GM18498 (cell line): ENCODE results near the gene PLPP4.

ENCODE experiments used
- ATAC-seq: cut with Tn5 transposase; IDR thresholded peaks from one replicate; pipeline ENCODE4 v1.9.1; 2021; ENCODE audit warnings: mild to moderate bottlenecking, moderate library complexity; ENCODE audit not compliant: unreplicated experiment

PLPP4 gene

GRCh38 chr10:120456143-120456625 lies 843 bp upstream of the PLPP4 start:
- no peak for ATAC-seq

- ATAC-seq, result no peak
Observed at GRCh38 chr10:120457431-120458172, 575 bp downstream of the PLPP4 start.

GRCh38 chr10:120458432-120458831 lies 1.4 kb downstream of the PLPP4 start:
- ATAC-seq, result no peak

- no peak for ATAC-seq
Observed at GRCh38 chr10:120459185-120459584, 2.2 kb downstream of the PLPP4 start.

- no peak for ATAC-seq
Observed at GRCh38 chr10:120460186-120460585, 3.2 kb downstream of the PLPP4 start.

GRCh38 chr10:120460776-120461175 lies 3.7 kb downstream of the PLPP4 start:
- ATAC-seq, result no peak

- ATAC-seq, result no peak
Observed at GRCh38 chr10:120462018-120462682, 5.1 kb downstream of the PLPP4 start.

- no peak for ATAC-seq
Observed at GRCh38 chr10:120465138-120465537, 8.1 kb downstream of the PLPP4 start.

GRCh38 chr10:120466006-120466405 lies 9.0 kb downstream of the PLPP4 start:
- no peak for ATAC-seq

- peak; percentile 81 for ATAC-seq
Observed at GRCh38 chr10:120473593-120473992, 16.6 kb downstream of the PLPP4 start.

- ATAC-seq, result no peak
Observed at GRCh38 chr10:120474956-120475355, 17.9 kb downstream of the PLPP4 start.

GRCh38 chr10:120475844-120476791 lies 19.1 kb downstream of the PLPP4 start:
- no peak for ATAC-seq

- ATAC-seq, result no peak
Observed at GRCh38 chr10:120477021-120477742, 20.2 kb downstream of the PLPP4 start.

- ATAC-seq, result no peak
Observed at GRCh38 chr10:120477743-120478141, 20.7 kb downstream of the PLPP4 start.

- no peak for ATAC-seq
Observed at GRCh38 chr10:120478386-120478785, 21.4 kb downstream of the PLPP4 start.

- no peak for ATAC-seq
Observed at GRCh38 chr10:120479506-120479905, 22.5 kb downstream of the PLPP4 start.

- ATAC-seq, result no peak
Observed at GRCh38 chr10:120480065-120480600, 23.1 kb downstream of the PLPP4 start.

GRCh38 chr10:120480848-120481247 lies 23.8 kb downstream of the PLPP4 start:
- no peak for ATAC-seq

GRCh38 chr10:120483006-120483405 lies 26.0 kb downstream of the PLPP4 start:
- ATAC-seq, result no peak

- no peak for ATAC-seq
Observed at GRCh38 chr10:120483651-120484301, 26.7 kb downstream of the PLPP4 start.
